ENCODE results near the gene NTN1. TPM values are rescaled to one million over a fixed set of nuclear protein-coding genes. Genes with fewer than 3 reads are reported as not detected.
"Not testable (repeated sequence)": the region's sequence is repeated elsewhere in the genome, so short reads cannot be mapped to it uniquely, and the experiment has no call there.

The NTN1 gene
- total RNA-seq, 1 experiment from 2014 or later: 10.4 TPM

DNA sequence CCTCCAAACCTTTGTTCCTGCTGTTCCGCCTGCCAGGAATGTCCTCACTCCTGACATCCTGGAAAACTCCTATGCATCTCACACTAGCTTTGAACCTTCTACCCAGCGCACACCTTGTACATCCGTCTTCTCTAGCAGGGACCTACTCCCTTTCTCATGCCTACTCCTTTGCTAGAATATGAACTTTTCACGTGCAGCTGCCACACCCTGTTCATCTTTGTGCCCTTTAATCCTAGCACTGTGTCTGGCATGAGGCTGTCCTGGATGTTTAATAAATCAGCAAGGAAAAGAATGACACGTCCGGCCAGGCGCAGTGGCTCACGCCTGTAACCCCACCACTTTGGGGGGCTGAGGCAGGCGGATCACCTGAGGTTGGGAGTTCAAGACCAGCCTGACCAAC lies 111.0 kb downstream of the NTN1 start:
- H3K27me3 ChIP-seq: no peaks in the 10 kb centered on the region
- no peak for DNase-seq
- peaks cover 11% of the 10 kb centered on the region for H3K4me1 ChIP-seq
- no peaks in the 10 kb centered on the region for H3K36me3 ChIP-seq
- no peak overlapping the region for H3K4me3 ChIP-seq
- no peak overlapping the region for H3K27ac ChIP-seq
- H3K9me3 ChIP-seq (replicated peaks): no peaks in the 10 kb centered on the region

- H3K9me3 ChIP-seq (replicated peaks): no peaks in the 10 kb centered on the region
Observed at GRCh38 chr17:9132944-9133610, 111.8 kb downstream of the NTN1 start.

DNA sequence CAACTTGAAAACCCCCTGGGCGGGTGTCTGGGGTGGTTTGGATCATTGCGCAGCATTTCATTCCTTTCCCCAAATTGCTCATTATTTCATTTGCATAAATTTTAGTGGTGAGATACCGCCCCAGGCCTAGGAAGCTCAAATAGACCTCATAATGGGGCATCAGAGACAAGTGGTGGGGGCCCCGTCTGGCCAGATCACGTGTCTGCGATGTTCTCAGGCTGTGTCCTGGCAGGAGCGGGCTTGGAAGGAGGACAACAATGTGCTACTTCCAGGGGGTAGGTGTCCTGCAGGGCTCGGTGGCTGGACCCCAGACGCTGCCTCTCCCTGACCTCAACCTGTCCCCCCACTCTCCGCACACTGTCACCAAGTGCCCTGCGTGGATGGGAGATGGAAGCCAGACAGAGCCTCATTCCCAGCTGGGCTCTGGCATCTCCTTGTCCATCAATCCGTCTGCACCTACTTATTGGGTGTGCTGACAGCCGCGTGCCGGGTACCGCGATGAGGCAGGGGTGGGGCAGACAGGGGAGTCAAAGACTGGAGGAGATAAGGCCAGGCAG lies 116.9 kb downstream of the NTN1 start:
- no peak for DNase-seq
- Histone ChIP-seq H3K27me3 (no peaks in the 10 kb centered on the region), H3K4me3 (no peak overlapping the region), H3K9me3 (replicated peaks) (no peaks in the 10 kb centered on the region), H3K36me3 (no peaks in the 10 kb centered on the region), H3K4me1 (peaks cover 11% of the 10 kb centered on the region), H3K27ac (no peak overlapping the region)

More at GRCh38 chr17:9132944-9133610, 111.8 kb downstream of the NTN1 start:
- DNase-seq: no peak
- Histone ChIP-seq H3K4me3 (no peak overlapping the region), H3K36me3 (no peaks in the 10 kb centered on the region), H3K4me1 (peaks cover 11% of the 10 kb centered on the region), H3K27me3 (no peaks in the 10 kb centered on the region), H3K27ac (no peak overlapping the region)

- no peak overlapping the region for H3K4me3 ChIP-seq
- H3K36me3 ChIP-seq: no peaks in the 10 kb centered on the region
- peaks cover 6% of the 10 kb centered on the region for H3K4me1 ChIP-seq
- DNase-seq: no peak
- no peak overlapping the region for H3K27ac ChIP-seq
- H3K27me3 ChIP-seq: no peaks in the 10 kb centered on the region
- H3K9me3 ChIP-seq (replicated peaks): no peaks in the 10 kb centered on the region
Observed at GRCh38 chr17:9139695-9140094, 118.4 kb downstream of the NTN1 start.

GRCh38 chr17:9140550-9141424 lies 119.5 kb downstream of the NTN1 start:
- H3K27me3 ChIP-seq: no peaks in the 10 kb centered on the region
- H3K9me3 ChIP-seq (replicated peaks): no peaks in the 10 kb centered on the region
- no peak overlapping the region for H3K27ac ChIP-seq
- H3K4me1 ChIP-seq: peaks cover 5% of the 10 kb centered on the region
- DNase-seq: no peak
- no peaks in the 10 kb centered on the region for H3K36me3 ChIP-seq
- no peak overlapping the region for H3K4me3 ChIP-seq

DNA sequence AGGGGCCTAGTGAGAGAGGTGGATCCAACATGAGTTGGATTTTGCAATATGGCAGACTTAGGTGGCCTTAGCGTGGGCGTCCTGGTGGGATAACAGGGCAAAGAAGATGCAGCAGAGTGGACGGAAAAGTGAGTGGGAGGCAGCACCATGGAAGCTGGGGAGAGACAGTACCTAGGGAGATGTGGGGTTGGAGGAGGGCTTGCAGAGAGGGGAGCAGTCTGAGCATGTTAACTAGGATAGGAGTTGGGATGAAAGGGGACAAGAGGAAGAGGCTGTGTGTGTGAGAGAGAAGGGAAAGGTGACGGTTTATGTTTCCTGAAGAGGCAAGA lies 120.1 kb downstream of the NTN1 start:
- no peaks in the 10 kb centered on the region for H3K27me3 ChIP-seq
- H3K4me1 ChIP-seq: peaks cover 10% of the 10 kb centered on the region
- no peak overlapping the region for H3K27ac ChIP-seq
- H3K9me3 ChIP-seq (replicated peaks): no peaks in the 10 kb centered on the region
- no peaks in the 10 kb centered on the region for H3K36me3 ChIP-seq
- DNase-seq: no peak
- H3K4me3 ChIP-seq: no peak overlapping the region

DNA sequence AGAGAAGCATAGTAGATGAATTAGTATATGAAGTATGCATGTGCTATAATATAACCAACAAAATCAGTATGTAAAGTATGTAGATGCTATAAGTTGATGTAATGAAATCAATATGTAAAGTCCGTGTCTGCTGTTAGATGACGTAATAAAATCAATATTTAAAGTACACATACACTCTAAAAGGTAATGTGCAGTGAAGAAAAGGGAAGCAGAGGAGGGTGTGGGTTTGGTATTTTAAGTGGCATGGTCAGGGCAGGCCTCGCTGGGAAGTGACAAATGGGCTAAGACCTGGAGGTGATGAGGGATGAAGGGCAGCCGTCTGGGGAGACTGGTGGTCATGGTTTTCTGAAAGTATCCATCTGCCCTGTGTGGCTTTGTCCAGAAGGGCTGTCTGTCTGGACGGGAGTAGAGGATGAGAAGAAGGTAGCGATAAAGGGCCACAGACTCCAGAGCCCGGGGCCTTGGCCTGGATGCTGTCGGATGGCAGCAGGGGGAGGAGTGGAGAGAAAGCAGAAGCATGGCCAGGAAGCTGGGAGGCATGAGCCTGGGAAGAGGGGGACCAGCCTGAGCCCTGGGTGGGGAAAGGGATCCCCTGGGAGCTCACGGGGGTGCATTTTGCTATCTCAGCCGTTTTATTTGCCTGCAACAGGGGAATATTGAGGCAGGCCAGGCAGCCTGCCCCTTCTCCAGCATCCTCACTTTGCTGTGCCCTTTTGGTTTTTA lies 121.6 kb downstream of the NTN1 start:
- no peaks in the 10 kb centered on the region for H3K36me3 ChIP-seq
- DNase-seq: no peak
- H3K4me1 ChIP-seq: peaks cover 12% of the 10 kb centered on the region
- H3K27ac ChIP-seq: no peak overlapping the region
- no peaks in the 10 kb centered on the region for H3K27me3 ChIP-seq
- H3K9me3 ChIP-seq (replicated peaks): no peaks in the 10 kb centered on the region
- no peak overlapping the region for H3K4me3 ChIP-seq

- H3K9me3 ChIP-seq (replicated peaks): no peaks in the 10 kb centered on the region
- H3K4me3 ChIP-seq: no peak overlapping the region
- no peaks in the 10 kb centered on the region for H3K36me3 ChIP-seq
- DNase-seq: no peak
- H3K27me3 ChIP-seq: no peaks in the 10 kb centered on the region
- no peak overlapping the region for H3K27ac ChIP-seq
- H3K4me1 ChIP-seq: peaks cover 12% of the 10 kb centered on the region
Observed at GRCh38 chr17:9144502-9145249, 123.4 kb downstream of the NTN1 start.

DNA sequence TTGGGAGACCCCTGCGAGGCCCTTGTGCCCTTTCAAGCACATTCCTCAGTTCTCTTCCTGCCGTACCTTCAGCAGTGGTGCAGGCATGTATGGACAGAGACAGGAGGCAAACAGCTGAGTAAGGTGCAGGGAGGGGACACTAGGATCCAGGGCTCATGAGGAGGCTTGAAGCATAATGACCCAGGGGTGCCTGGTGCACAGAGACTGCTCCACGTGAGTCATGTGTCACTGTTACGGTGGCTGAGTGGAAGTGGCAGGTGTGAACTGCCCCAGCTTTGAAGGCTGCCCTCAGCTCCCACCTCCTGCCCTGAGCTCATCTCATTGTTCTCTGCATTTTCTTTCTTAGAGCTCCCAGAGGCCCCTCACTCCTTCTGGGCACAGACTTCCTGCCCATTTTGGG lies 124.8 kb downstream of the NTN1 start:
- 0 out of 2 replicates have a peak, but pooled peaks cover 4% of the 10 kb centered on the region for H3K27me3 ChIP-seq
- H3K36me3 ChIP-seq: no peaks in the 10 kb centered on the region
- no peaks in the 10 kb centered on the region for H3K9me3 ChIP-seq (replicated peaks)
- H3K27ac ChIP-seq: peak overlapping the region; percentile 51
- peak; percentile 66 to 80 for DNase-seq
- H3K4me1 ChIP-seq: peaks cover 21% of the 10 kb centered on the region
- H3K4me3 ChIP-seq: no peak overlapping the region

GRCh38 chr17:9148905-9149525 lies 127.7 kb downstream of the NTN1 start:
- DNase-seq: no peak
- Histone ChIP-seq H3K27me3 (0 out of 2 replicates have a peak, but pooled peaks cover 4% of the 10 kb centered on the region), H3K4me3 (no peak overlapping the region), H3K4me1 (peaks cover 23% of the 10 kb centered on the region), H3K27ac (no peak overlapping the region), H3K36me3 (no peaks in the 10 kb centered on the region), H3K9me3 (replicated peaks) (no peaks in the 10 kb centered on the region)

DNA sequence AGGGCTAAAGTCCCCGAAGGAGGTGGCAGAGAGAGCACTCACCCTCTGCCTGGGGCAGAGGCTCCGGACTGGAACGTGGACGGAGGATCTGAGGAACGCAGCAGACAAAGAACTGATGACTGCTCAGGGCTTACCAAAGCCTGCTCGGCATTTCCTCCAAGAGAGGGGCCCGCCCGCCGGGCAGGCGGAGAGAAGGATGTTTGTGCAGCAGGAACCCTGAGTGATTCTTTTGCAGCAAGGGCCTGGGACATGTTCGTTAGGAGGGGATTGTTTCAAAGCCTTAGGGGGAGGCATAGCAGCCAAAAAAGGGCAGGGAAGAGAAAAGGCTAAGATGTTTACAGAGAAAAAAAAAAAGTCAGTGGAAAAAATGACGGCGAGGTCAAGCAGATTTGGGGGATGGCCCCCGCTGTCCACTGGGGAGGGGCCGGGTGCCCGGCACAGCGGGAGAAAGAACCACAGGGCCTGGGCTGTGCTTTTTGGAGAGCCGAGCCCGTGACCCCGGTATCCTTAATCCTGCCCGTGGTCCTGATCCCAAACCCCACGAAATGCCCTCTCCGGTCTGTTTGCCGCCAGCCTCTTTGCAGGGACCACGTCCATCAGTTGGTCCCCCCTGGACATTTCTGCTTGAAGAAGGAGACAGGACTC lies 129.3 kb downstream of the NTN1 start:
- Histone ChIP-seq H3K9me3 (replicated peaks) (no peaks in the 10 kb centered on the region), H3K4me3 (0 out of 2 replicates have a peak overlapping the region, but pooled peaks have one; percentile 11), H3K27me3 (0 out of 2 replicates have a peak, but pooled peaks cover 4% of the 10 kb centered on the region), H3K27ac (no peak overlapping the region), H3K4me1 (peaks cover 23% of the 10 kb centered on the region), H3K36me3 (no peaks in the 10 kb centered on the region)
- peak; percentile 39 to 54 for DNase-seq

DNA sequence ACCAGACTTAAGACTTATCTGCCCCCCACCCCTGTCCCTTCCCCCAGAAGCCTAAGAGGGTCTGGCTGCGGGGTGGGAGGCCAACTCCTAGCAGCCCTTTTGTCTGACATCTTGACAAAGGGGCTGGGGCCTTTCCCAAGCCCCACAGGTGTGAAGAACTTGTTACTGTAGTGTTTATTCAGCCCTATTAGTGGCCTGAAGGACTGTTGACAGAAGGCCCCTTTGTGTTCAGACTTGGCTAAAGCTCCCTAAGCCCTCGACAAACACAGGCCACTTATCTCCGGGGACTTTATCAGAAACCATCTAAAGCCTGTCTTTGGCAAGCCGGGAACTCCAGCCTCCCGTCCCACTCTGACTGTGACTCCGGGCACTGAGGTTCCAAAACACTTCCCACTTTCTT lies 129.8 kb downstream of the NTN1 start:
- H3K36me3 ChIP-seq: no peaks in the 10 kb centered on the region
- 0 out of 2 replicates have a peak, but pooled peaks cover 4% of the 10 kb centered on the region for H3K27me3 ChIP-seq
- H3K4me3 ChIP-seq: no peak overlapping the region
- H3K4me1 ChIP-seq: peaks cover 20% of the 10 kb centered on the region
- H3K9me3 ChIP-seq (replicated peaks): no peaks in the 10 kb centered on the region
- H3K27ac ChIP-seq: no peak overlapping the region
- DNase-seq: peak; percentile 70 to 88

DNA sequence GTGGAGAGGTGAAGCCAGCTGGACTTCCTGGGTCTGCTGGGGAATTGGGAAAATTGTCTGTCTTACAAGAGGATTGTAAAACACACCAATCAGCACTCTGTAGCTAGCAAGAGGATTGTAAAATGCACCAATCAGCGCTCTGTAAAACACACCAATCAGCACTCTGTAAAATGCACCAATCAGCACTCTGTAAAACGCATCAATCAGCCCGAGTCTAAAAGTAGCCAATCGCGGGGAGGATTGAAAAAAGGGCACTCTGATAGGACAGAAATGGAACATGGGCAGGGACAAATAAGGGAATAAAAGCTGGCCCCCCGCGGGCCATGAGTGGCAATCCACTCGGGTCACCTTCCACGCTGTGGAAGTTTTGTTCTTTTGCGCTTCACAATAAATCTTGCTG lies 130.4 kb downstream of the NTN1 start:
- not testable (repeated sequence) for H3K27me3 ChIP-seq; H3K27ac ChIP-seq; H3K9me3 ChIP-seq (replicated peaks); H3K4me3 ChIP-seq; H3K36me3 ChIP-seq; DNase-seq
- peaks cover 13% of the 10 kb centered on the region for H3K4me1 ChIP-seq

Data from SJCRH30 (cell line).